ENCODE results near the gene SLCO1C1.
"Not testable (repeated sequence)": the region's sequence is repeated elsewhere in the genome, so short reads cannot be mapped to it uniquely, and the experiment has no call there.

Gene SLCO1C1

GRCh38 chr12:20722142-20722541 is 27.0 kb downstream of the SLCO1C1 start:
- Histone ChIP-seq H3K4me1 (ENCODE audit: insufficient read depth, low read length) (no peaks in the 10 kb centered on the region), H3K9me3 (ENCODE audit: low read length) (no peaks in the 10 kb centered on the region), H3K4me3 (ENCODE audit: low read length) (no peak overlapping the region), H3K36me3 (ENCODE audit: insufficient read depth, low read length) (no peaks in the 10 kb centered on the region), H3K27me3 (ENCODE audit: insufficient read depth, low read length) (no peaks in the 10 kb centered on the region), H2AFZ (ENCODE audit: low read depth, low read length) (no peak overlapping the region)

- no peak overlapping the region for H3K4me3 ChIP-seq (ENCODE audit: low read length)
- no peaks in the 10 kb centered on the region for H3K4me1 ChIP-seq (ENCODE audit: insufficient read depth, low read length)
- H3K9me3 ChIP-seq (ENCODE audit: low read length), result no peaks in the 10 kb centered on the region
- H2AFZ ChIP-seq (ENCODE audit: low read depth, low read length), result no peak overlapping the region
- H3K36me3 ChIP-seq (ENCODE audit: insufficient read depth, low read length), result no peaks in the 10 kb centered on the region
- no peaks in the 10 kb centered on the region for H3K27me3 ChIP-seq (ENCODE audit: insufficient read depth, low read length)
Measured at GRCh38 chr12:20731274-20731673, 36.1 kb downstream of the SLCO1C1 start.

- Histone ChIP-seq H3K9me3 (ENCODE audit: low read length) (no peaks in the 10 kb centered on the region), H2AFZ (ENCODE audit: low read depth, low read length) (no peak overlapping the region), H3K27me3 (ENCODE audit: insufficient read depth, low read length) (no peaks in the 10 kb centered on the region), H3K4me1 (ENCODE audit: insufficient read depth, low read length) (no peaks in the 10 kb centered on the region), H3K36me3 (ENCODE audit: insufficient read depth, low read length) (no peaks in the 10 kb centered on the region), H3K4me3 (ENCODE audit: low read length) (no peak overlapping the region)
Measured at GRCh38 chr12:20740972-20741371, 45.8 kb downstream of the SLCO1C1 start.

GRCh38 chr12:20748198-20748597 is 53.1 kb downstream of the SLCO1C1 start:
- Histone ChIP-seq H3K36me3 (ENCODE audit: insufficient read depth, low read length) (no peaks in the 10 kb centered on the region), H3K27me3 (ENCODE audit: insufficient read depth, low read length) (no peaks in the 10 kb centered on the region), H3K4me1 (ENCODE audit: insufficient read depth, low read length) (no peaks in the 10 kb centered on the region), H3K9me3 (ENCODE audit: low read length) (no peaks in the 10 kb centered on the region), H2AFZ (ENCODE audit: low read depth, low read length) (no peak overlapping the region), H3K4me3 (ENCODE audit: low read length) (no peak overlapping the region)

GRCh38 chr12:20751046-20751445 is 55.9 kb downstream of the SLCO1C1 start:
- Histone ChIP-seq H3K4me1 (ENCODE audit: insufficient read depth, low read length) (no peaks in the 10 kb centered on the region), H3K36me3 (ENCODE audit: insufficient read depth, low read length) (no peaks in the 10 kb centered on the region), H2AFZ (ENCODE audit: low read depth, low read length) (no peak overlapping the region), H3K9me3 (ENCODE audit: low read length) (no peaks in the 10 kb centered on the region), H3K4me3 (ENCODE audit: low read length) (no peak overlapping the region), H3K27me3 (ENCODE audit: insufficient read depth, low read length) (no peaks in the 10 kb centered on the region)

- Histone ChIP-seq H3K36me3 (ENCODE audit: insufficient read depth, low read length) (no peaks in the 10 kb centered on the region), H2AFZ (ENCODE audit: low read depth, low read length) (no peak overlapping the region), H3K4me3 (ENCODE audit: low read length) (no peak overlapping the region), H3K27me3 (ENCODE audit: insufficient read depth, low read length) (no peaks in the 10 kb centered on the region), H3K4me1 (ENCODE audit: insufficient read depth, low read length) (no peaks in the 10 kb centered on the region), H3K9me3 (ENCODE audit: low read length) (no peaks in the 10 kb centered on the region)
Measured at GRCh38 chr12:20777420-20777819, 82.3 kb downstream of the SLCO1C1 start.

- Histone ChIP-seq H2AFZ (ENCODE audit: low read depth, low read length) (no peak overlapping the region), H3K27me3 (ENCODE audit: insufficient read depth, low read length) (no peaks in the 10 kb centered on the region), H3K9me3 (ENCODE audit: low read length) (no peaks in the 10 kb centered on the region), H3K36me3 (ENCODE audit: insufficient read depth, low read length) (no peaks in the 10 kb centered on the region), H3K4me3 (ENCODE audit: low read length) (no peak overlapping the region), H3K4me1 (ENCODE audit: insufficient read depth, low read length) (no peaks in the 10 kb centered on the region)
Measured at GRCh38 chr12:20778969-20779368, 83.8 kb downstream of the SLCO1C1 start.

- not testable (repeated sequence) for H3K36me3 ChIP-seq (ENCODE audit: insufficient read depth, low read length); H3K4me3 ChIP-seq (ENCODE audit: low read length); H2AFZ ChIP-seq (ENCODE audit: low read depth, low read length); H3K27me3 ChIP-seq (ENCODE audit: insufficient read depth, low read length); H3K4me1 ChIP-seq (ENCODE audit: insufficient read depth, low read length); H3K9me3 ChIP-seq (ENCODE audit: low read length)
Measured at GRCh38 chr12:20779971-20780370, 84.8 kb downstream of the SLCO1C1 start.

GRCh38 chr12:20783796-20784357 is 88.7 kb downstream of the SLCO1C1 start:
- not testable (repeated sequence) for H3K36me3 ChIP-seq (ENCODE audit: insufficient read depth, low read length); H3K9me3 ChIP-seq (ENCODE audit: low read length); H3K4me1 ChIP-seq (ENCODE audit: insufficient read depth, low read length); H3K4me3 ChIP-seq (ENCODE audit: low read length); H2AFZ ChIP-seq (ENCODE audit: low read depth, low read length); H3K27me3 ChIP-seq (ENCODE audit: insufficient read depth, low read length)

- Histone ChIP-seq H3K9me3 (ENCODE audit: low read length) (no peaks in the 10 kb centered on the region), H2AFZ (ENCODE audit: low read depth, low read length) (no peak overlapping the region), H3K4me1 (ENCODE audit: insufficient read depth, low read length) (no peaks in the 10 kb centered on the region), H3K27me3 (ENCODE audit: insufficient read depth, low read length) (no peaks in the 10 kb centered on the region), H3K36me3 (ENCODE audit: insufficient read depth, low read length) (no peaks in the 10 kb centered on the region), H3K4me3 (ENCODE audit: low read length) (no peak overlapping the region)
Measured at GRCh38 chr12:20792971-20793370, 97.8 kb downstream of the SLCO1C1 start.

- Histone ChIP-seq H3K4me3 (ENCODE audit: low read length) (no peak overlapping the region), H3K36me3 (ENCODE audit: insufficient read depth, low read length) (no peaks in the 10 kb centered on the region)
Measured at GRCh38 chr12:20798554-20798953, 103.4 kb downstream of the SLCO1C1 start.

GRCh38 chr12:20800160-20800559 is 105.0 kb downstream of the SLCO1C1 start:
- no peak overlapping the region for H2AFZ ChIP-seq (ENCODE audit: low read depth, low read length)
- no peak overlapping the region for H3K4me3 ChIP-seq (ENCODE audit: low read length)
- no peaks in the 10 kb centered on the region for H3K9me3 ChIP-seq (ENCODE audit: low read length)
- no peaks in the 10 kb centered on the region for H3K4me1 ChIP-seq (ENCODE audit: insufficient read depth, low read length)
- H3K36me3 ChIP-seq (ENCODE audit: insufficient read depth, low read length), result no peaks in the 10 kb centered on the region
- no peaks in the 10 kb centered on the region for H3K27me3 ChIP-seq (ENCODE audit: insufficient read depth, low read length)

More at GRCh38 chr12:20798554-20798953, 103.4 kb downstream of the SLCO1C1 start:
- no peaks in the 10 kb centered on the region for H3K27me3 ChIP-seq (ENCODE audit: insufficient read depth, low read length)
- H2AFZ ChIP-seq (ENCODE audit: low read depth, low read length), result no peak overlapping the region
- H3K4me1 ChIP-seq (ENCODE audit: insufficient read depth, low read length), result no peaks in the 10 kb centered on the region
- H3K9me3 ChIP-seq (ENCODE audit: low read length), result no peaks in the 10 kb centered on the region

GRCh38 chr12:20801035-20801434 is 105.9 kb downstream of the SLCO1C1 start:
- no peaks in the 10 kb centered on the region for H3K36me3 ChIP-seq (ENCODE audit: insufficient read depth, low read length)
- no peak overlapping the region for H3K4me3 ChIP-seq (ENCODE audit: low read length)
- no peaks in the 10 kb centered on the region for H3K27me3 ChIP-seq (ENCODE audit: insufficient read depth, low read length)
- no peaks in the 10 kb centered on the region for H3K9me3 ChIP-seq (ENCODE audit: low read length)
- H2AFZ ChIP-seq (ENCODE audit: low read depth, low read length), result no peak overlapping the region
- H3K4me1 ChIP-seq (ENCODE audit: insufficient read depth, low read length), result no peaks in the 10 kb centered on the region
